Measurements from ENCODE around the gene TANC1. TPM values are rescaled to one million over a fixed set of nuclear protein-coding genes. Genes with fewer than 3 reads are reported as not detected.
A peak's percentile ranks its signal among the peaks of the same experiment; 100 is the strongest.

The TANC1 gene
- total and polyA plus RNA-seq, 2 of the 4 experiments (the other 2 are of a cell fraction), result 10.2 to 12.9 TPM

DNA sequence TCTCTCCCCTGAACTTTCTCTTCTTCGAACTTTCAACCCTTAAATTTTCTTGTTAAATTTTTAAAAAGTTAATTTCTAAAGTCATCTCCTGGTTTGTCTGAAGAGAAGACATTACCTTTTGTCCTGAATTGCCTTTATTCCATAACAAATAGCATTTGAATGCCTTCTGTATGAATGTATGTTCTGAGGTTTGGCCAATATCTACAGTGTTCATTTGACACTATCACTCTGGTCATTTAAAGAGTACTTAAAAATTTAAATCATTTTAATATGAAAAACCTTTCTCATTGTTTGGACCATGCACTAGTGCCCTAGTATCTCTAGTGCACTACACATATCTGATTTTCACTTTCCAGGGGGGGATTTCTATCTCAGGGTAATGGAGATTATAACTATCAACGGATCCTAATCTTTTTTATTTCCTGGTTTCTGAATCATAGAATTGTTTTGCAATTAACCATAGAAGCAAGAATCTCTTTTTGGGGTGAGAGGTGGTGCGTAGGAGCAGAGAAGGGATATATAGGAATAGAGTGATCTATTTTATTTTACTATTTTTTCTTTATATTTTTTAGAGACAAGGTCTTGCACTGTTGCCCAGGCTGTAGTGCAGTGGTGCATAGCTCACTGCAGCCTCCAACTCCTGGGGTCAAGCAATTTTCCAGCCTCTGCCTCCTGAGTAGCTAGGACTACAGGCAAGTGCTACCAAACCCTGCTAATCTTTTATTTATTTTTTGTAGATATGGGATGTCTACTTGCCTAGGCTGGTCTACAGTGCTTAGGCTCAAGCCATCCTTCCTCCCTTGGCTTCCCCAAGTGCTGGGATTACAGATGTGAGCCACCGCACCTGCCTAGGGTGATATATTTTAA is 25.5 kb downstream of the TANC1 start:
- Histone ChIP-seq H3K4me3 (ENCODE audit: insufficient read depth, low read depth, low read length) (no peak overlapping the region), H3K9me1 (ENCODE audit: insufficient read depth, low read length) (peaks cover 21% of the 10 kb centered on the region)

More for the DNA sequence above, 25.5 kb downstream of the TANC1 start:
- H4K8ac ChIP-seq (ENCODE audit: low read depth in 2 of 2, low read length in 2 of 2), result no peak overlapping the region
- dilution Hi-C loops (cut with HindIII; ENCODE audit: low sequenced_read_pairs, unreplicated experiment), result no loop called here
- DNase-seq, result no peak
- H4K20me1 ChIP-seq (ENCODE audit: insufficient read depth, low read length), result peaks cover 35% of the 10 kb centered on the region
- no peak overlapping the region for H3K4me2 ChIP-seq (ENCODE audit: low read depth, low read length)
- H3K27me3 ChIP-seq (ENCODE audit: control insufficient read depth, insufficient read depth, low read length), result no peaks in the 10 kb centered on the region
- no peak overlapping the region for H2BK120ac ChIP-seq (ENCODE audit: low read depth, low read length)
- intact Hi-C loops (cut with micrococcal nuclease), result no loop called here
- no peak overlapping the region for H2BK20ac ChIP-seq (ENCODE audit: low read depth, low read length)
- no peak for TF ChIP-seq CHD1 (IDR thresholded peaks at IDR 0.05; ENCODE audit: low read depth, low read length)
- 0 out of 2 replicates have a peak, but pooled peaks have one; percentile 17 for TF ChIP-seq CEBPB (IDR thresholded peaks at IDR 0.05; ENCODE audit: low read depth, low read length)
- H3K23ac ChIP-seq (ENCODE audit: low read depth, low read length), result no peak overlapping the region
- H3K9me3 ChIP-seq (ENCODE audit: control insufficient read depth, insufficient read depth, low read length), result no peaks in the 10 kb centered on the region
- no peaks in the 10 kb centered on the region for H3K36me3 ChIP-seq (ENCODE audit: control insufficient read depth, insufficient read depth, low read length)
- H3K9ac ChIP-seq (ENCODE audit: low read depth, low read length), result no peak overlapping the region
- in situ Hi-C loops (cut with MboI; ENCODE audit: low sequenced_read_pairs), result no loop called here
- no peak overlapping the region for H2BK5ac ChIP-seq (ENCODE audit: low read depth, low read length, poor library complexity, severe bottlenecking)
- BruUV-seq (replicated peaks), result no TSS peak
- no peak for ATAC-seq (ENCODE audit: low read depth)
- peaks cover 18% of the 10 kb centered on the region for H3K4me1 ChIP-seq (ENCODE audit: control insufficient read depth, insufficient read depth, low read length)
- no peak overlapping the region for H4K91ac ChIP-seq (ENCODE audit: insufficient read depth, low read depth, low read length)
- POLR2A ChIA-PET (ENCODE audit: unreplicated experiment), result no interaction called here
- H2BK15ac ChIP-seq (ENCODE audit: low read depth, low read length), result no peak overlapping the region
- H4K5ac ChIP-seq (ENCODE audit: low read depth, low read length), result no peak overlapping the region
- peaks cover 24 to 72% of the 10 kb centered on the region in 2 experiments for H3K79me1 ChIP-seq (ENCODE audit: low read depth in 1 of 2, low read length in 2 of 2)
- no peak overlapping the region for H3K56ac ChIP-seq (ENCODE audit: extremely low read depth, insufficient read depth, low read length)
- H3K4ac ChIP-seq (ENCODE audit: low read depth, low read length), result no peak overlapping the region
- no peak overlapping the region for H2AK5ac ChIP-seq (ENCODE audit: low read depth, low read length)
- 100% methylated on average over 1 of the region's 4 CpGs; no CpG with 5 or more reads in 1 of the 2 experiments for WGBS, 2 experiments (ENCODE audit: extremely low coverage in 2 of 2, insufficient read length in 1 of 2)
- CTCF ChIA-PET, result no interaction called here
- no peak overlapping the region for H3K27ac ChIP-seq (ENCODE audit: insufficient read depth, low read length)
- H3K14ac ChIP-seq (replicated peaks; ENCODE audit: low read depth, low read length), result no peak overlapping the region
- H2AK9ac ChIP-seq (replicated peaks; ENCODE audit: low read depth, low read length, poor library complexity), result no peak overlapping the region
- no peak overlapping the region for H2AFZ ChIP-seq (replicated peaks; ENCODE audit: low read length, poor library complexity)
- H3K18ac ChIP-seq (ENCODE audit: low read depth, low read length), result no peak overlapping the region

All from IMR-90 (cell line).